Trophoblast cell (in vitro differentiated cells and primary cell): ENCODE measurements around the gene TUBA4A.

Experiments used
- DNase-seq, 2 donors: peaks; one replicate each; pipeline ENCODE4 v3.0.0-alpha.2; 2016
- H2AFZ ChIP-seq: 2 replicates; pipeline ENCODE4 v1.6.1; 2013; ENCODE audit warnings: low read length, moderate library complexity, mild to moderate bottlenecking; ENCODE audit not compliant: insufficient read depth, poor library complexity
- H2AK5ac ChIP-seq: 2 replicates; pipeline ENCODE4 v1.6.1; 2013; ENCODE audit warnings: mild to moderate bottlenecking, low read length
- H2BK120ac ChIP-seq: 2 replicates; pipeline ENCODE4 v1.6.1; 2013; ENCODE audit warnings: low read length, mild to moderate bottlenecking, moderate library complexity; ENCODE audit not compliant: insufficient read depth, poor library complexity
- H2BK12ac ChIP-seq: 2 replicates; pipeline ENCODE4 v1.6.1; 2013; ENCODE audit warnings: mild to moderate bottlenecking, low read length, moderate library complexity
- H2BK5ac ChIP-seq: 2 replicates; pipeline ENCODE4 v1.6.1; 2013; ENCODE audit warnings: low read length, low read depth, moderate library complexity, mild to moderate bottlenecking; ENCODE audit not compliant: poor library complexity
- H3K14ac ChIP-seq: 2 replicates; pipeline ENCODE4 v1.6.1; 2013; ENCODE audit warnings: mild to moderate bottlenecking, low read length
- H3K18ac ChIP-seq: 2 replicates; pipeline ENCODE4 v1.6.1; 2013; ENCODE audit warnings: mild to moderate bottlenecking, low read length
- H3K23ac ChIP-seq: 2 replicates; pipeline ENCODE4 v1.6.1; 2013; ENCODE audit warnings: low read length
- H3K27ac ChIP-seq: 2 replicates; pipeline ENCODE4 v1.5.1; 2013; ENCODE audit warnings: low read depth, mild to moderate bottlenecking, inconsistent platforms, low read length, moderate library complexity
- H3K27me3 ChIP-seq: 2 replicates; pipeline ENCODE4 v1.6.1; 2013; ENCODE audit warnings: inconsistent platforms, mild to moderate bottlenecking, low read length, moderate library complexity; ENCODE audit not compliant: insufficient read depth
- H3K36me3 ChIP-seq, 2 experiments: 1 replicate in 1 of 2; 2 replicates in 1 of 2; pipeline ENCODE4 v1.6.1; 2013; ENCODE audit warnings: low read length in 2 of 2, mild to moderate bottlenecking in 2 of 2, moderate library complexity in 1 of 2; ENCODE audit not compliant: insufficient read depth in 2 of 2, control insufficient read depth in 1 of 2
- H3K4ac ChIP-seq: 2 replicates; pipeline ENCODE4 v1.6.1; 2013; ENCODE audit warnings: low read depth, mild to moderate bottlenecking, low read length, moderate library complexity
- H3K4me1 ChIP-seq, 2 experiments: 1 replicate in 1 of 2; 2 replicates in 1 of 2; pipeline ENCODE4 v1.6.1; 2013; ENCODE audit warnings: low read length in 2 of 2, mild to moderate bottlenecking in 2 of 2, moderate library complexity in 1 of 2; ENCODE audit not compliant: insufficient read depth in 2 of 2, control insufficient read depth in 1 of 2
- H3K4me2 ChIP-seq: 2 replicates; pipeline ENCODE4 v1.6.1; 2013; ENCODE audit warnings: inconsistent platforms, mild to moderate bottlenecking, low read length, moderate library complexity
- H3K4me3 ChIP-seq: 2 replicates; pipeline ENCODE4 v1.5.1; 2013; ENCODE audit warnings: mild to moderate bottlenecking, low read depth, low read length, inconsistent platforms
- H3K79me1 ChIP-seq: one replicate; pipeline ENCODE4 v1.6.1; 2013; ENCODE audit warnings: low read length
- H3K79me2 ChIP-seq: 2 replicates; pipeline ENCODE4 v1.6.1; 2013; ENCODE audit warnings: low read length, mild to moderate bottlenecking; ENCODE audit not compliant: control insufficient read depth, insufficient read depth, poor library complexity
- H3K9ac ChIP-seq: 2 replicates; pipeline ENCODE4 v1.6.1; 2013; ENCODE audit warnings: mild to moderate bottlenecking, low read length
- H3K9me3 ChIP-seq: 2 replicates; pipeline ENCODE4 v1.6.1; 2013; ENCODE audit warnings: low read depth, mild to moderate bottlenecking, control low read depth, inconsistent platforms, low read length; ENCODE audit not compliant: insufficient read depth
- H4K12ac ChIP-seq: 2 replicates; pipeline ENCODE4 v1.6.1; 2013; ENCODE audit warnings: low read depth, mild to moderate bottlenecking, low read length, moderate library complexity
- H4K8ac ChIP-seq: 2 replicates; pipeline ENCODE4 v1.6.1; 2013; ENCODE audit warnings: low read depth, mild to moderate bottlenecking, low read length, moderate library complexity
- H4K91ac ChIP-seq: one replicate; pipeline ENCODE4 v1.6.1; 2013; ENCODE audit warnings: low read depth, mild to moderate bottlenecking, low read length, moderate library complexity
- WGBS: extraction: QIAGEN DNeasy Blood & Tissue Kit; methylation state at CpG from one replicate; pipeline ENCODE4 v1.1.7; 2013; ENCODE audit warnings: missing lambda C conversion rate; ENCODE audit not compliant: insufficient read length, insufficient coverage; ENCODE audit errors: extremely low coverage; 5-methylcytosine and 5-hydroxymethylcytosine counted together

The TUBA4A gene

GRCh38 chr2:219207134-219207883 is 46.4 kb downstream of the TUBA4A start:
- Histone ChIP-seq H3K23ac (no peak overlapping the region), H3K79me1 (peaks cover 5% of the 10 kb centered on the region), H3K14ac (peak overlapping the region; percentile 55), H4K8ac (peak overlapping the region; percentile 70), H3K79me2 (peaks cover 5% of the 10 kb centered on the region), H2AFZ (peak overlapping the region; percentile 82), H2BK12ac (peak overlapping the region; percentile 35), H3K4me2 (peak overlapping the region; percentile 67), H2BK120ac (no peak overlapping the region), H3K4me1 (peaks cover 2 to 4% of the 10 kb centered on the region in 2 experiments), H3K36me3 (peaks cover 32 to 37% of the 10 kb centered on the region in 2 experiments), H3K9ac (peak overlapping the region; percentile 52), H3K4ac (no peak overlapping the region), H3K27ac (peak overlapping the region; percentile 7), H2AK5ac (peak overlapping the region; percentile 80), H3K18ac (peak overlapping the region; percentile 68), H4K12ac (peak overlapping the region; percentile 41), H3K27me3 (no peaks in the 10 kb centered on the region), H3K4me3 (peak overlapping the region; percentile 62), H2BK5ac (no peak overlapping the region), H4K91ac (peak overlapping the region; percentile 56), H3K9me3 (no peaks in the 10 kb centered on the region)
- no peak for DNase-seq
- no CpG with 5 or more reads among the region's 22 CpGs for WGBS

- Histone ChIP-seq H3K4me1 (peaks cover 2 to 4% of the 10 kb centered on the region in 2 experiments), H3K4ac (peak within 1 kb of the TSS; percentile 61), H3K27me3 (no peaks in the 10 kb centered on the region), H3K9me3 (no peaks in the 10 kb centered on the region), H3K79me2 (peaks cover 5% of the 10 kb centered on the region), H3K79me1 (peaks cover 5% of the 10 kb centered on the region), H4K8ac (peak within 1 kb of the TSS; percentile 80), H3K23ac (peak within 1 kb of the TSS; percentile 35), H2BK12ac (peak within 1 kb of the TSS; percentile 35), H4K12ac (peak within 1 kb of the TSS; percentile 78), H3K27ac (peak within 1 kb of the TSS; percentile 93), H2AK5ac (peak within 1 kb of the TSS; percentile 80), H3K14ac (peak within 1 kb of the TSS; percentile 81), H2BK5ac (peak within 1 kb of the TSS; percentile 45), H3K4me2 (peak within 1 kb of the TSS; percentile 98), H2BK120ac (peak within 1 kb of the TSS; percentile 88), H4K91ac (peak within 1 kb of the TSS; percentile 87), H3K4me3 (peak within 1 kb of the TSS; percentile 92), H3K9ac (peak within 1 kb of the TSS; percentile 94), H3K36me3 (peaks cover 31 to 33% of the 10 kb centered on the region in 2 experiments), H2AFZ (peak within 1 kb of the TSS; percentile 92), H3K18ac (peak within 1 kb of the TSS; percentile 85)
- WGBS = no CpG with 5 or more reads among the region's 76 CpGs
- DNase-seq = peak; percentile 94 to 98
Measured at GRCh38 chr2:219206328-219207133, 47.2 kb downstream of the TUBA4A start, which contains the start of gene ZFAND2B. Gene ZFAND2B, plus strand, starts transcription at chr2:219206782. Its CDS starts 206 bp downstream, at chr2:219206988.

GRCh38 chr2:219205981-219206327 is 47.8 kb downstream of the TUBA4A start:
- Histone ChIP-seq H2BK120ac (no peak overlapping the region), H2BK12ac (no peak overlapping the region), H3K36me3 (peaks cover 29% of the 10 kb centered on the region in 2 experiments), H2AK5ac (no peak overlapping the region), H3K27ac (no peak overlapping the region), H3K14ac (peak overlapping the region; percentile 57), H2BK5ac (no peak overlapping the region), H3K9ac (no peak overlapping the region), H4K91ac (peak overlapping the region; percentile 2), H3K23ac (no peak overlapping the region), H4K12ac (no peak overlapping the region), H3K79me2 (peaks cover 5% of the 10 kb centered on the region), H3K4me2 (peak overlapping the region; percentile 98), H3K4me3 (peak overlapping the region; percentile 76), H3K9me3 (no peaks in the 10 kb centered on the region), H3K4me1 (peaks cover 2 to 4% of the 10 kb centered on the region in 2 experiments), H3K79me1 (peaks cover 5% of the 10 kb centered on the region), H2AFZ (peak overlapping the region; percentile 88), H3K18ac (no peak overlapping the region), H3K4ac (no peak overlapping the region), H4K8ac (peak overlapping the region; percentile 80), H3K27me3 (no peaks in the 10 kb centered on the region)
- no peak for DNase-seq
- no CpG with 5 or more reads among the region's 7 CpGs for WGBS

GRCh38 chr2:219205165-219205538 is 48.6 kb downstream of the TUBA4A start:
- no peak overlapping the region for H3K4me3 ChIP-seq
- peaks cover 21% of the 10 kb centered on the region in 2 experiments for H3K36me3 ChIP-seq
- H2BK12ac ChIP-seq = no peak overlapping the region
- no peak overlapping the region for H2AFZ ChIP-seq
- WGBS = no CpG with 5 or more reads among the region's 5 CpGs
- H3K79me1 ChIP-seq = peaks cover 5% of the 10 kb centered on the region
- no peak overlapping the region for H3K23ac ChIP-seq
- H3K18ac ChIP-seq = no peak overlapping the region
- H3K4me2 ChIP-seq = no peak overlapping the region
- no peak overlapping the region for H3K14ac ChIP-seq
- no peaks in the 10 kb centered on the region for H3K27me3 ChIP-seq
- no peak overlapping the region for H3K4ac ChIP-seq
- H3K9me3 ChIP-seq = no peaks in the 10 kb centered on the region
- H2AK5ac ChIP-seq = no peak overlapping the region
- H4K91ac ChIP-seq = no peak overlapping the region
- H4K8ac ChIP-seq = no peak overlapping the region
- H3K79me2 ChIP-seq = peaks cover 5% of the 10 kb centered on the region
- DNase-seq = no peak
- no peak overlapping the region for H3K27ac ChIP-seq
- no peak overlapping the region for H4K12ac ChIP-seq
- peaks cover 2 to 4% of the 10 kb centered on the region in 2 experiments for H3K4me1 ChIP-seq
- H2BK5ac ChIP-seq = no peak overlapping the region
- H2BK120ac ChIP-seq = no peak overlapping the region
- no peak overlapping the region for H3K9ac ChIP-seq
